ENCODE results near the gene ALDH7A1.

- TF ChIP-seq EZH2 (optimal IDR thresholded peaks at IDR 0.05; ENCODE audit: low read depth, low read length) = no peak
- TF ChIP-seq CTCF (IDR thresholded peaks at IDR 0.05; ENCODE audit: low read length) = no peak
- TF ChIP-seq EZH2phosphoT487 (IDR thresholded peaks at IDR 0.05; ENCODE audit: low read length) = no peak
Observed at GRCh38 chr5:126509339-126509738, 85.7 kb downstream of the ALDH7A1 start.
